Loucy (cell line): ENCODE data around the gene BCL2.

Source experiments
- CTCF ChIP-seq: fragments of 200-600 bp; sonication (generic); conservative IDR thresholded peaks from 2 replicates; pipeline ENCODE4 v1.5.1; 2014; ENCODE audit warnings: mild to moderate bottlenecking, antibody characterized with exemption, low read length
- EZH2phosphoT487 ChIP-seq: fragments of 200-600 bp; IDR thresholded peaks from 2 replicates; pipeline ENCODE4 v1.6.1; 2018; ENCODE audit warnings: antibody characterized with exemption, mild to moderate bottlenecking, moderate library complexity, borderline replicate concordance

GRCh38 chr18:63339920-63340484 is 20.4 kb upstream of the BCL2 start:
- peak; percentile 83 for TF ChIP-seq CTCF
- TF ChIP-seq EZH2phosphoT487 = no peak
